GM12878 (cell line): ENCODE data around the gene TMEM94. TPM values are rescaled to one million over a fixed set of nuclear protein-coding genes. Genes with fewer than 3 reads are reported as not detected.

Experiments used
- ATAC-seq: fragments of 200-7000 bp; cut with Tn5 transposase; 3 replicates; pipeline ENCODE4 v1.9.1; 2020; ENCODE audit warnings: mild to moderate bottlenecking, moderate library complexity
- BruUV-seq: library from RNA; stranded (reverse); fragments of 400-500 nt; replicated peaks from 2 replicates; lab custom pipeline; 2021; lab: Mats Ljungman, UMichigan
- CTCF ChIA-PET: fragments of 300-600 bp; sonication (Branson Sonifier 250); formaldehyde crosslinking; extraction: SDS; loops from one replicate; lab custom pipeline; 2021; ENCODE audit warnings: inconsistent platforms; lab: Yijun Ruan, JAX
- POLR2A ChIA-PET: fragments of 350-600 bp; formaldehyde crosslinking; extraction: SDS; loops from one replicate; lab custom pipeline; 2021; ENCODE audit warnings: inconsistent platforms; lab: Charles Lee
- RAD21 ChIA-PET: fragments of 300-600 bp; sonication (Branson Sonifier 250); formaldehyde crosslinking; loops from one replicate; lab custom pipeline; 2023; ENCODE audit warnings: antibody characterized with exemption; ENCODE audit not compliant: unreplicated experiment; lab: Charles Lee
- SMC1A ChIA-PET: fragments of 300-600 bp; sonication (Branson Sonifier 250); formaldehyde crosslinking; loops from one replicate; lab custom pipeline; 2023; ENCODE audit not compliant: unreplicated experiment, uncharacterized antibody; lab: Charles Lee
- DNase-seq: peaks from one replicate; pipeline ENCODE4 v3.0.0-alpha.2; 2011; ENCODE audit warnings: low read depth, low spot score
- FAIRE-seq: peaks from 3 replicates; lab custom pipeline; 2011; peaks lifted over from hg19 to GRCh38; lab: Jason Lieb, UNC
- H2AFZ ChIP-seq: 2 replicates; pipeline ENCODE4 v1.6.0; 2011; ENCODE audit warnings: low read depth, low read length, control low read depth; ENCODE audit not compliant: control insufficient read depth
- H3K27ac ChIP-seq: 2 replicates; pipeline ENCODE4 v1.5.1; 2011; ENCODE audit warnings: control low read depth; ENCODE audit not compliant: control insufficient read depth, insufficient read depth
- H3K27me3 ChIP-seq, 2 experiments: replicated peaks in 1 of 2; 2 replicates each; pipeline versions ENCODE4 v1.6.0 to v1.6.1; 2011; ENCODE audit warnings: low read length in 1 of 2; ENCODE audit not compliant: control insufficient read depth in 2 of 2, insufficient read depth in 2 of 2
- H3K36me3 ChIP-seq, 2 experiments: 2 replicates each; pipeline ENCODE4 v1.5.1; 2011; ENCODE audit warnings: low read length in 1 of 2; ENCODE audit not compliant: control insufficient read depth in 2 of 2, insufficient read depth in 2 of 2
- H3K4me1 ChIP-seq: 2 replicates; pipeline ENCODE4 v1.6.1; 2011; ENCODE audit warnings: mild to moderate bottlenecking, low read length, moderate library complexity, mixed read lengths; ENCODE audit not compliant: control insufficient read depth, insufficient read depth
- H3K4me2 ChIP-seq: 2 replicates; pipeline ENCODE4 v1.6.0; 2011; ENCODE audit warnings: control low read depth; ENCODE audit not compliant: control insufficient read depth, insufficient read depth
- H3K4me3 ChIP-seq: fragments of 200-600 bp; sonication (generic); 2 replicates; pipeline ENCODE4 v1.5.1; 2016
- H3K79me2 ChIP-seq: 2 replicates; pipeline ENCODE4 v1.6.0; 2011; ENCODE audit warnings: low read length; ENCODE audit not compliant: control insufficient read depth, insufficient read depth
- H3K9ac ChIP-seq: 2 replicates; pipeline ENCODE4 v1.8.0; 2011; ENCODE audit warnings: low read length, control low read depth, mixed read lengths; ENCODE audit not compliant: control insufficient read depth, insufficient read depth
- H3K9me3 ChIP-seq: replicated peaks from 3 replicates; pipeline ENCODE4 v1.5.1; 2011; ENCODE audit warnings: mild to moderate bottlenecking, low read length; ENCODE audit not compliant: control insufficient read depth, insufficient read depth
- H4K20me1 ChIP-seq: 2 replicates; pipeline ENCODE4 v1.6.0; 2011; ENCODE audit not compliant: control insufficient read depth, insufficient read depth
- CEBPB ChIP-seq, 2 experiments: fragments of 150-350 bp in 1 of 2; IDR thresholded peaks; 2 replicates each; pipeline ENCODE4 v1.6.1; 2012 to 2014; ENCODE audit warnings: low read depth in 2 of 2, low read length in 2 of 2, borderline replicate concordance in 1 of 2, inconsistent platforms in 1 of 2
- IKZF1 ChIP-seq: fragments of 450-650 bp; conservative IDR thresholded peaks from 2 replicates; pipeline ENCODE4 v1.6.1; 2017; ENCODE audit warnings: antibody characterized with exemption, mild to moderate bottlenecking
- KAT2A ChIP-seq: conservative IDR thresholded peaks from 2 replicates; pipeline ENCODE4 v1.6.1; 2011; ENCODE audit warnings: low read depth, low read length; ENCODE audit not compliant: control insufficient read depth
- ZNF274 ChIP-seq: IDR thresholded peaks from one replicate; pipeline ENCODE4 v1.8.0; 2011; ENCODE audit not compliant: insufficient read length, insufficient read depth
- WGBS: methylation state at CpG from one replicate; pipeline ENCODE4 v1.1.6; 2016; ENCODE audit warnings: low lambda C conversion rate; ENCODE audit not compliant: insufficient replicate concordance, insufficient coverage; ENCODE audit errors: missing lambda C conversion rate; 5-methylcytosine and 5-hydroxymethylcytosine counted together
- in situ Hi-C: fragments of 300-500 bp; cut with MboI; formaldehyde crosslinking; loops from 9 replicates; pipeline ENCODE4 v1.14.3; 2018; ENCODE audit warnings: mixed read lengths
- intact Hi-C: fragments of 100-400 bp; cut with micrococcal nuclease; formaldehyde crosslinking; loops from one replicate; pipeline ENCODE4 v1.14.2; 2022; ENCODE audit not compliant: unreplicated experiment
- polyA plus RNA-seq, 11 experiments: library from polyadenylated mRNA; depleted of rRNA in 4 of 11; unstranded in 6 of 11; stranded (reverse) in 5 of 11; fragments of >200 nt; fragmentation: Nextera tagmentation in 4 of 11; fragmentation: Illumina TruSeq in 1 of 11; extraction: Ambion mirVana in 4 of 11; extraction: Trizol in 1 of 11; gene quantifications; 1 replicate in 1 of 11; 2 replicates in 10 of 11; pipeline versions ENCODE4 v1.2.1 to v1.2.3, GENCODE V29; 2011 to 2016; ENCODE audit warnings: inconsistent platforms in 2 of 11, missing spikeins in 2 of 11, low read depth in 1 of 11
- total RNA-seq, 4 experiments: library from RNA; depleted of rRNA in 3 of 4; stranded (reverse); fragments of >200 nt in 3 of 4; fragmentation: Illumina TruSeq in 1 of 4; extraction: Trizol in 1 of 4; gene quantifications; 2 replicates each; pipeline versions ENCODE4 v1.2.1 to v1.2.3, GENCODE V29; 2013 to 2021
- TF ChIP-seq, protein P1 (sequence below): IDR thresholded peaks from 2 replicates; pipeline ENCODE4 v1.6.1; 2012; ENCODE audit warnings: mild to moderate bottlenecking, low read depth, low read length
- TF ChIP-seq, protein P2 (sequence below): fragments of 450-650 bp; IDR thresholded peaks from 2 replicates; pipeline ENCODE4 v1.6.1; 2017; ENCODE audit warnings: antibody characterized with exemption, mild to moderate bottlenecking, moderate library complexity
- TF ChIP-seq, protein P3 (sequence below): fragments of 450-650 bp; formaldehyde crosslinking; IDR thresholded peaks from 2 replicates; pipeline ENCODE4 v1.5.0; 2022; ENCODE audit warnings: mild to moderate bottlenecking, missing genetic modification characterization

Gene TMEM94
- total and polyA plus RNA-seq, 10 of the 15 experiments (the other 5 are each of a cell fraction or from before 2014, with no cell fraction given), result 0.31 to 70.7 (median 24.4) TPM

DNA sequence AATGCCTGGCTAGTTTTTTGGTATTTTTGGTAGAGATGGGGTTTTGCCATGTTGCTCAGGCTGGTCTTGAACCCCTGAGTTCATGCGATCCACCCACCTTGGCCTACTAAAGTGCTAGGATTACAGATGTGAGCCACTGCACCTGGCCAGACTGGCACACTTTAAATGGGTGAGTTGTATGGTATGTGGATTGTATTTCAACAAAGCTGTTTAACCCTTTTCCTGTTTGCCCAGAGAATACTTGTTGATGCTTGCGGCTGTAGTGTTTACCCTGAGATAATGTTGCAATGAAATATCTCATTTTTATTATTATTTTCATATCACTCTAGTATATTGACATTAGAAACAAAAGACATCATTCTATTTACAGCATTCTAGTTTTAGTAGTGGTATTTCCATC is 17.1 kb upstream of the TMEM94 start (continued):
- TF ChIP-seq, protein P1, sequence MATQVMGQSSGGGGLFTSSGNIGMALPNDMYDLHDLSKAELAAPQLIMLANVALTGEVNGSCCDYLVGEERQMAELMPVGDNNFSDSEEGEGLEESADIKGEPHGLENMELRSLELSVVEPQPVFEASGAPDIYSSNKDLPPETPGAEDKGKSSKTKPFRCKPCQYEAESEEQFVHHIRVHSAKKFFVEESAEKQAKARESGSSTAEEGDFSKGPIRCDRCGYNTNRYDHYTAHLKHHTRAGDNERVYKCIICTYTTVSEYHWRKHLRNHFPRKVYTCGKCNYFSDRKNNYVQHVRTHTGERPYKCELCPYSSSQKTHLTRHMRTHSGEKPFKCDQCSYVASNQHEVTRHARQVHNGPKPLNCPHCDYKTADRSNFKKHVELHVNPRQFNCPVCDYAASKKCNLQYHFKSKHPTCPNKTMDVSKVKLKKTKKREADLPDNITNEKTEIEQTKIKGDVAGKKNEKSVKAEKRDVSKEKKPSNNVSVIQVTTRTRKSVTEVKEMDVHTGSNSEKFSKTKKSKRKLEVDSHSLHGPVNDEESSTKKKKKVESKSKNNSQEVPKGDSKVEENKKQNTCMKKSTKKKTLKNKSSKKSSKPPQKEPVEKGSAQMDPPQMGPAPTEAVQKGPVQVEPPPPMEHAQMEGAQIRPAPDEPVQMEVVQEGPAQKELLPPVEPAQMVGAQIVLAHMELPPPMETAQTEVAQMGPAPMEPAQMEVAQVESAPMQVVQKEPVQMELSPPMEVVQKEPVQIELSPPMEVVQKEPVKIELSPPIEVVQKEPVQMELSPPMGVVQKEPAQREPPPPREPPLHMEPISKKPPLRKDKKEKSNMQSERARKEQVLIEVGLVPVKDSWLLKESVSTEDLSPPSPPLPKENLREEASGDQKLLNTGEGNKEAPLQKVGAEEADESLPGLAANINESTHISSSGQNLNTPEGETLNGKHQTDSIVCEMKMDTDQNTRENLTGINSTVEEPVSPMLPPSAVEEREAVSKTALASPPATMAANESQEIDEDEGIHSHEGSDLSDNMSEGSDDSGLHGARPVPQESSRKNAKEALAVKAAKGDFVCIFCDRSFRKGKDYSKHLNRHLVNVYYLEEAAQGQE, result no peak
- TF ChIP-seq IKZF1, result no peak
- TF ChIP-seq, all 136 proteins: peak for 0

DNA sequence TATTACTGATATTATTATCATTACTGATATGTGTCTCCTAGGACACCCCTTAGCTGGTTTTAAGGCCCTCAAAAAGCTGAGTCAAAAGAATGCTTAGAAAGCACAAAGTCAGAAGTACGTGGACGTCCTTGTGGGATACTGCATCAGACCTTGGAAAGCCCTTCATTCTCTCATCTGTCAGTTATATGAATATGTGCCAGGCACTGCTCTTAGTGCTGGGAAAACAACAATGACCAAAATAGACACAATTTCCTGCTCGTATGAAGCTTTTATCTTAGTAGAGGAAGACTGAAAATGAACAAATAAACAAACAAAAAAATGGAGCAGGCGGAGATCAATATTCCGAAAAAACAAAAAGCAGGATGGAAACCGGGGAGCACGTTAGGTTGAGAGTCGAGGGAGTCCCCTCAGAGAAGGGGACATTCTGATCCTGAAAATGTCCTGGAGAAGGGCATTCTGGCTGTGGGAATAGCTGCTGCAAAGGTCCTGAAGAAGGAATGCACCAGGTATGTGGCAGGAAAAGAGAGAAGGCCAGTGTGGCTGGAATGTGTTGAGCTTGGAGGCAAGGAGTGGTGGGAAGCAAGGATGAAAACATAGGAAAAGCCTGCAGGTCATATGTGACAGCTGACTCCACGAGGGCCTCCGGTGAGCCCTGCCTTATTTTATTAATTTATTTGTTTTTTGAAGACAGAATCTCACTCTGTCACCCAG is 15.5 kb upstream of the TMEM94 start:
- H2AFZ ChIP-seq, result no peak overlapping the region

More for the DNA sequence above, 15.5 kb upstream of the TMEM94 start:
- no peak overlapping the region for H3K4me3 ChIP-seq
- WGBS, result 40% methylated on average over 10 of the region's 10 CpGs
- no peaks in the 10 kb centered on the region for H3K36me3 ChIP-seq
- RAD21 ChIA-PET, result interaction anchor here (0.5 kb wide), 1 partner anchor 178 kb away, joined by 4 read pairs; no protein-coding TSS in a partner anchor
- BruUV-seq, result no TSS peak
- H3K27me3 ChIP-seq, result no peaks in the 10 kb centered on the region
- H3K9me3 ChIP-seq, result no peaks in the 10 kb centered on the region
- H3K9ac ChIP-seq, result no peak overlapping the region
- H3K27ac ChIP-seq, result no peak overlapping the region
- no peak for FAIRE-seq
- intact Hi-C loops (no loop called here), in situ Hi-C loops (no loop called here)
- H3K4me2 ChIP-seq, result no peak overlapping the region
- POLR2A ChIA-PET, result interaction anchor here (1.0 kb wide), 1 partner anchor 18 kb away, joined by 4 read pairs; no protein-coding TSS in a partner anchor
- H3K4me1 ChIP-seq, result no peaks in the 10 kb centered on the region
- H4K20me1 ChIP-seq, result no peaks in the 10 kb centered on the region
- ATAC-seq, result no peak
- DNase-seq, result no peak
- SMC1A ChIA-PET, result no interaction called here
- H3K79me2 ChIP-seq, result no peaks in the 10 kb centered on the region
- CTCF ChIA-PET, result interaction anchor here (1.3 to 1.6 kb wide), 2 partner anchors 44 to 196 kb away, joined by 3 read pairs; no protein-coding TSS in a partner anchor
- TF ChIP-seq, protein P2, sequence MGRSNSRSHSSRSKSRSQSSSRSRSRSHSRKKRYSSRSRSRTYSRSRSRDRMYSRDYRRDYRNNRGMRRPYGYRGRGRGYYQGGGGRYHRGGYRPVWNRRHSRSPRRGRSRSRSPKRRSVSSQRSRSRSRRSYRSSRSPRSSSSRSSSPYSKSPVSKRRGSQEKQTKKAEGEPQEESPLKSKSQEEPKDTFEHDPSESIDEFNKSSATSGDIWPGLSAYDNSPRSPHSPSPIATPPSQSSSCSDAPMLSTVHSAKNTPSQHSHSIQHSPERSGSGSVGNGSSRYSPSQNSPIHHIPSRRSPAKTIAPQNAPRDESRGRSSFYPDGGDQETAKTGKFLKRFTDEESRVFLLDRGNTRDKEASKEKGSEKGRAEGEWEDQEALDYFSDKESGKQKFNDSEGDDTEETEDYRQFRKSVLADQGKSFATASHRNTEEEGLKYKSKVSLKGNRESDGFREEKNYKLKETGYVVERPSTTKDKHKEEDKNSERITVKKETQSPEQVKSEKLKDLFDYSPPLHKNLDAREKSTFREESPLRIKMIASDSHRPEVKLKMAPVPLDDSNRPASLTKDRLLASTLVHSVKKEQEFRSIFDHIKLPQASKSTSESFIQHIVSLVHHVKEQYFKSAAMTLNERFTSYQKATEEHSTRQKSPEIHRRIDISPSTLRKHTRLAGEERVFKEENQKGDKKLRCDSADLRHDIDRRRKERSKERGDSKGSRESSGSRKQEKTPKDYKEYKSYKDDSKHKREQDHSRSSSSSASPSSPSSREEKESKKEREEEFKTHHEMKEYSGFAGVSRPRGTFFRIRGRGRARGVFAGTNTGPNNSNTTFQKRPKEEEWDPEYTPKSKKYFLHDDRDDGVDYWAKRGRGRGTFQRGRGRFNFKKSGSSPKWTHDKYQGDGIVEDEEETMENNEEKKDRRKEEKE, result no peak
- TF ChIP-seq KAT2A (no peak), CEBPB (IDR thresholded peaks at IDR 0.05; ENCODE audit: borderline replicate concordance in 1 of 2, low read depth in 2 of 2, low read length in 2 of 2) (no peak), ZNF274 (no peak)
- TF ChIP-seq, protein P3, sequence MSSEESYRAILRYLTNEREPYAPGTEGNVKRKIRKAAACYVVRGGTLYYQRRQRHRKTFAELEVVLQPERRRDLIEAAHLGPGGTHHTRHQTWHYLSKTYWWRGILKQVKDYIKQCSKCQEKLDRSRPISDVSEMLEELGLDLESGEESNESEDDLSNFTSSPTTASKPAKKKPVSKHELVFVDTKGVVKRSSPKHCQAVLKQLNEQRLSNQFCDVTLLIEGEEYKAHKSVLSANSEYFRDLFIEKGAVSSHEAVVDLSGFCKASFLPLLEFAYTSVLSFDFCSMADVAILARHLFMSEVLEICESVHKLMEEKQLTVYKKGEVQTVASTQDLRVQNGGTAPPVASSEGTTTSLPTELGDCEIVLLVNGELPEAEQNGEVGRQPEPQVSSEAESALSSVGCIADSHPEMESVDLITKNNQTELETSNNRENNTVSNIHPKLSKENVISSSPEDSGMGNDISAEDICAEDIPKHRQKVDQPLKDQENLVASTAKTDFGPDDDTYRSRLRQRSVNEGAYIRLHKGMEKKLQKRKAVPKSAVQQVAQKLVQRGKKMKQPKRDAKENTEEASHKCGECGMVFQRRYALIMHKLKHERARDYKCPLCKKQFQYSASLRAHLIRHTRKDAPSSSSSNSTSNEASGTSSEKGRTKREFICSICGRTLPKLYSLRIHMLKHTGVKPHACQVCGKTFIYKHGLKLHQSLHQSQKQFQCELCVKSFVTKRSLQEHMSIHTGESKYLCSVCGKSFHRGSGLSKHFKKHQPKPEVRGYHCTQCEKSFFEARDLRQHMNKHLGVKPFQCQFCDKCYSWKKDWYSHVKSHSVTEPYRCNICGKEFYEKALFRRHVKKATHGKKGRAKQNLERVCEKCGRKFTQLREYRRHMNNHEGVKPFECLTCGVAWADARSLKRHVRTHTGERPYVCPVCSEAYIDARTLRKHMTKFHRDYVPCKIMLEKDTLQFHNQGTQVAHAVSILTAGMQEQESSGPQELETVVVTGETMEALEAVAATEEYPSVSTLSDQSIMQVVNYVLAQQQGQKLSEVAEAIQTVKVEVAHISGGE (CRISPR knock-in tag), result no peak
